Measurements from ENCODE around the gene URB1.
"Not testable (repeated sequence)": the region's sequence is repeated elsewhere in the genome, so short reads cannot be mapped to it uniquely, and the experiment has no call there.

Gene URB1

GRCh38 chr21:32391755-32392154, 1.1 kb downstream of the URB1 start:
- no peak overlapping the region for H3K27ac ChIP-seq
- no peak for TF ChIP-seq ZFX (IDR thresholded peaks at IDR 0.05; ENCODE audit: borderline replicate concordance)
- TF ChIP-seq CTCF (IDR thresholded peaks at IDR 0.05), result no peak

- H3K27ac ChIP-seq, result not testable (repeated sequence)
These were observed 2.1 kb downstream of the URB1 start for GRCh38 chr21:32390537-32391224.

DNA sequence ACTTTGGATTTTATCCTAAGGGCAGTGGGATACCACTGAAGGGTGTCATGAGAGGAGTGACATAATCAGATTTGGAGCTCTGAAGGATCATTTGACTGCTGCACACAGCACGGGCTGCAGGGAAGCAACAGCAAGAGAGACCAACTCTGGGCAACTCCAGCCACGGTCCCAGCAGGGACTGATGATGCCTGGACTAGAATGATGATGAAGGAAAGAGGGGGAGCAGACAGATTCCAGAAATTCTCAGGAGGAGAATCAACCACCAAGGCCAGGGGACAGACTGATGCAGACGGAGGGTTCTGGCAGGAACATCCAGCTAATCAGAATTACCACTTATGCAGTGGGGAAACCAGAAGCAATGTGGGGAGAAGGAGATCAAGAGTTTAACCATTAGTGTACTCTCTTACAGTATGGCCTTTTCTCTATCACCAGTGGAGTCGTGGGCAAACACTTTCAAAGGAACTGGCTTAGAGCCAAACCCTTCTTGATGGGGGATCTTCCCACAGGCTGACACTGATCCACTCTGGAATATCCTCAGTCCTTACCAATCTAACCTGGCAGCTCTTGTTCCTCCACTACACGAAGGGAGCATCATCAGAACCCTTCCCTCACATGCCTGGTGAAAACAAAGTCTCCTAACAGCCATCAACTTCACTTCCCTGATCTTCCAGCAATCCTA, 3.3 kb downstream of the URB1 start:
- no peak overlapping the region for H3K27ac ChIP-seq
- TF ChIP-seq ZFX (IDR thresholded peaks at IDR 0.05; ENCODE audit: borderline replicate concordance) (no peak), CTCF (IDR thresholded peaks at IDR 0.05) (no peak)

DNA sequence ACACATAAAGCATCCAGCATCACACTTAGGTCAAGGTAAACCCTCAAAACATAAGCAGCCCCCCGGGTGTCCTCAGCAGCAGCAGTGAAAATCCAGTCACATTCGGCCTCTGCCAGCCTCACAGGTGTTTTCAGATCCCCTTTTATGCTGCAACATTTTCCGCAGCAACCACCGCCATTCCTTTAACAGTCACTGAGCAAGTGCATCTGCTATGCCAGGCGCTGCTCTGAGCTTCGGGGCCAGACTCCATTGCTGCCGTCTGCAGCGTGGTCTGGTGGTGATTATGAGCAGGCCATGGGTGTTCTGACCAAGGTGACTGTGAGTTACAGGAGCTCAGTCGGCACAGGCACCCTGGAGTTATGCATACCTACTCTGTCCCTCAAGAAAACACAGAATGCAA, 4.5 kb downstream of the URB1 start:
- no peak for TF ChIP-seq CTCF (IDR thresholded peaks at IDR 0.05)
- no peak for TF ChIP-seq ZFX (IDR thresholded peaks at IDR 0.05; ENCODE audit: borderline replicate concordance)
- H3K27ac ChIP-seq, result no peak overlapping the region

DNA sequence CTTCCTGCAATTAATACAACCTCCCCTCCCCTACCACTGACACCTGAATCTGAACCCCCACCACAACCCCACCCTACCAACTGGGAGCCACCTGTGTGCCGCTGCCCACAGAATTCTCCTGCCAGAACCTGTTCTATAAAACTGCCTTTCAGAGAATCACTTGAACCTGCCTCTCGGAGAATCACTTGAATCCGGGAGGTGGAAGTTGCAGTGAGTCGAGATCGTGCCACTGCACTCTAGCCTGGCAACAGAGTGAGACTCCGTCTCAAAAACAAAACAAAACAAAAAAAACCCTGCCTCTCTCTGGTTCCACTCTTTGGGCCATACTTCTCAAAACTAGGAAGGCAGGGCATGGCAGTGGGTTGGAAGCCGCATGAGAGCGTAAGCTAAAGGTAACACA, 5.7 kb downstream of the URB1 start:
- no peak for TF ChIP-seq CTCF (IDR thresholded peaks at IDR 0.05)
- no peak for TF ChIP-seq ZFX (IDR thresholded peaks at IDR 0.05; ENCODE audit: borderline replicate concordance)
- no peak overlapping the region for H3K27ac ChIP-seq

DNA sequence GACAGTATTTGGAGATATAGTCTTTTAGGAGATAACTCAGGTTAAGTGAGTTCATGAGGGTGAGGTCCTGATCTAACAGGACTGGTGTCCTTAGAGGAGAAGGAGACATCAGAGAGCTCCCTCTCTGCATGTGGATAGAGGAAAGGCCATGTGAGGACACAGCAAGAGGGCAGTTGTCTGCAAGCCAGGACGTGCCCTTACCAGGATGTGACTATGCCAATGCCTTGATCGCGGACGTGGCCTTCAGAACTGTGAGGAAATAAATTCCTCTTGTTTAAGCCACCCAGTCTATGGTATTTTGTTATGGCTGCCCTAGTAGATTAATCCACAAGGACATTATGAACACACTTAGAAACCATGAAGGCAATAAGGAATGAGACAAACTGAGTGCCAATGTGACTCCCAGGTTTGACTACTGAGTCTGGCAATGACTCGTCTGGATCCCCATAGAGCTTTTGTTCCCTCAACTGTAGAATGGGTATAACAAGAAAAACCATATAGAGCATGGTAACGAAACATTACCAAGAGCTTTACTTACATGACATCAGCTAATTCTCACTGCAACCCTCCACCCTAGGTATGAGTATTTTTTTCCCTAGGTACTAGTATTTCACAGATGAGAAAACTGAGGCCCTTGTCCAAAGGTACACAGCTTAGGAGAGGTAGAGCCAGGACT, 6.5 kb downstream of the URB1 start:
- TF ChIP-seq ZFX (IDR thresholded peaks at IDR 0.05; ENCODE audit: borderline replicate concordance), result no peak
- no peak for TF ChIP-seq CTCF (IDR thresholded peaks at IDR 0.05)
- 0 out of 2 replicates have a peak overlapping the region, but pooled peaks have one; percentile 7 for H3K27ac ChIP-seq

- no peak overlapping the region for H3K27ac ChIP-seq
- no peak for TF ChIP-seq ZFX (IDR thresholded peaks at IDR 0.05; ENCODE audit: borderline replicate concordance)
- no peak for TF ChIP-seq CTCF (IDR thresholded peaks at IDR 0.05)
These were observed 9.0 kb downstream of the URB1 start for GRCh38 chr21:32383812-32384211.

Data from 22Rv1 (cell line).